ENCODE results near the gene EFHB. TPM values are rescaled to one million over a fixed set of nuclear protein-coding genes. Genes with fewer than 3 reads are reported as not detected.

The EFHB gene
- total RNA-seq, 1 experiment from 2014 or later = 1.9 TPM

- H2BK15ac ChIP-seq (ENCODE audit: low read depth, low read length) = no peak overlapping the region
- no peak overlapping the region for H2AK5ac ChIP-seq (ENCODE audit: insufficient read length, low read length)
- no peak overlapping the region for H4K5ac ChIP-seq (ENCODE audit: insufficient read length, low read depth, low read length)
- no peaks in the 10 kb centered on the region for H3K27me3 Mint-ChIP-seq (ENCODE audit: low read depth)
- no peak overlapping the region for H3K27ac Mint-ChIP-seq
- H4K91ac ChIP-seq (ENCODE audit: insufficient read length, low read depth, low read length) = no peak overlapping the region
- no peak overlapping the region for H3K56ac ChIP-seq (ENCODE audit: insufficient read length, low read depth, low read length)
- no peak overlapping the region for H2BK12ac ChIP-seq (ENCODE audit: insufficient read length, low read depth, low read length)
- no peak overlapping the region for H3K18ac ChIP-seq (ENCODE audit: insufficient read length, low read depth, low read length)
- H3K9me3 Mint-ChIP-seq = peaks cover 0 to 3% of the 10 kb centered on the region in 2 experiments; a peak in 2 of 5 replicates
- no peak overlapping the region for H3K9ac ChIP-seq (ENCODE audit: extremely low read depth, insufficient read length, low read length)
- no peaks in the 10 kb centered on the region for H3K79me1 ChIP-seq (ENCODE audit: insufficient read depth, low read depth, low read length, poor library complexity, severe bottlenecking)
- no peak overlapping the region for H3K27ac ChIP-seq (ENCODE audit: insufficient read length, low read depth, low read length)
- no peak overlapping the region for H3K23ac ChIP-seq (ENCODE audit: insufficient read length, low read depth, low read length)
- no peaks in the 10 kb centered on the region for H4K20me1 ChIP-seq (ENCODE audit: control insufficient read depth, insufficient read depth, insufficient read length)
- H2BK20ac ChIP-seq (ENCODE audit: low read depth, low read length, poor library complexity, severe bottlenecking) = no peak overlapping the region
- no peaks in the 10 kb centered on the region for H3K27me3 ChIP-seq (ENCODE audit: insufficient read depth, low read length)
- no peaks in the 10 kb centered on the region for H3K79me2 ChIP-seq (ENCODE audit: insufficient read depth, low read length)
- H3T11ph ChIP-seq (ENCODE audit: low read length) = no peak overlapping the region
- no peaks in the 10 kb centered on the region for H3K23me2 ChIP-seq (ENCODE audit: insufficient read length, low read depth, low read length, poor library complexity, severe bottlenecking)
- no peak for DNase-seq
- peaks cover 6 to 7% of the 10 kb centered on the region in 2 experiments for H3K4me1 Mint-ChIP-seq
- peaks cover 0 to 7% (median 0%) of the 10 kb centered on the region in 3 experiments; a peak in 1 of 7 replicates for H3K36me3 Mint-ChIP-seq (ENCODE audit: insufficient read depth in 1 of 3, low read depth in 3 of 3)
- no peak overlapping the region for H3K4me2 ChIP-seq (ENCODE audit: insufficient read depth, insufficient read length, low read length)
- H2BK5ac ChIP-seq (ENCODE audit: insufficient read length, low read length) = no peak overlapping the region
- no peak overlapping the region for H2BK120ac ChIP-seq (ENCODE audit: low read depth, low read length, poor library complexity, severe bottlenecking)
- H3K14ac ChIP-seq (ENCODE audit: insufficient read depth, low read length) = no peak overlapping the region
- H4K8ac ChIP-seq (replicated peaks; ENCODE audit: insufficient read length, low read depth, low read length) = no peak overlapping the region
- no peaks in the 10 kb centered on the region for H3K9me3 ChIP-seq (ENCODE audit: control insufficient read depth, low read depth, low read length)
- no peak for TF ChIP-seq CTCF (conservative IDR thresholded peaks at IDR 0.05)
- H3K4me3 Mint-ChIP-seq = no peak overlapping the region
- H2AFZ ChIP-seq (ENCODE audit: low read length) = no peak overlapping the region
- no peak overlapping the region for H3K4ac ChIP-seq (ENCODE audit: low read depth, low read length)
- H3K4me1 ChIP-seq (ENCODE audit: insufficient read depth, low read length) = 0 out of 2 replicates have a peak, but pooled peaks cover 2% of the 10 kb centered on the region
Measured at GRCh38 chr3:19911452-19911851, 22.6 kb downstream of the EFHB start.
